Measurements from ENCODE around the gene TFF1.
A peak's percentile ranks its signal among the peaks of the same experiment; 100 is the strongest.

TFF1 gene

DNA sequence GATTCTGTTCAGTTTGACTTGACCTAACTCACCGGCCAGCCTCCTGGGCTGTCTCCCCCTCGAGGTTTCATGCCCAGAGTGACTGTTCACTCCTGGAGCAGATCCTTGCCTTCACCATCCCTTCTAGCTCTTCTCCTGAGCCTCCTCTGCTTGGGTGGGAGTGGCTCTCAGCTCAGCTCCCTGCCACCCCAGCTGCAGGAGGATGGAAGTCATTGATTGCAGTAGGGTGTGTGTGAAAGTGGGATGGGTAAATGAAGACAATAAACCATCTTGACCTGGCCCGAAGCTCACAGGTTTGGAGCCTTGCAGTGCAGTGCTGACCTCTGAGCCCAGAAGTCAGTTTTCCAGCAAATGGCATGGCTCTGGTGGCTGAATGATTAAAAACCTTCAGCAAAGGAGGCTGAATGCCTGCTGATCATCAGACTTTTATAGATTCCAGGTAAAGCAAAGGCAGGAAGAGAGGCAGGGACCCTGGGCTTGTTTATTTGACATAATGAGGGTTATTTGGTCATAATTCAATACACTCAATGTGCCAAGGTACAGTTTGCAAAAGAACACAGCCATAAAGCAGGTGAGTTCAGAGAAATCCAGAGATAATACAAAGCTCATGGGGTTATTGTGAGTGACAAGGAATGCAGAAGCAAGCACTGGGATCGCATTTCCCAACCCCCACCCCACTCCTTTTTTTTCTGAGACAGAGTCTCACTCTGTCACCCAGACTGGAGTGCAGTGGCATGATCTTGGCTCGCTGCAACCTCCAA is 33.6 kb downstream of the TFF1 start:
- H3K9me3 ChIP-seq, result no peaks in the 10 kb centered on the region
- peaks cover 42 to 60% of the 10 kb centered on the region in 2 experiments for H3K4me1 ChIP-seq (ENCODE audit: control insufficient read depth in 1 of 2, insufficient read depth in 1 of 2, low read depth in 1 of 2, low read length in 1 of 2)
- no peaks in the 10 kb centered on the region for H3K27me3 ChIP-seq
- TF ChIP-seq CTCF (IDR thresholded peaks at IDR 0.05), result no peak
- H3K36me3 ChIP-seq, result no peaks in the 10 kb centered on the region
- H3K27ac ChIP-seq, result no peak overlapping the region
- H3K4me3 ChIP-seq (ENCODE audit: low read depth in 1 of 2, low read length in 1 of 2), result no peak overlapping the region

GRCh38 chr21:42331660-42332059 is 34.7 kb downstream of the TFF1 start:
- Histone ChIP-seq H3K36me3 (no peaks in the 10 kb centered on the region), H3K27me3 (no peaks in the 10 kb centered on the region), H3K4me3 (ENCODE audit: low read depth in 1 of 2, low read length in 1 of 2) (no peak overlapping the region), H3K4me1 (ENCODE audit: control insufficient read depth in 1 of 2, insufficient read depth in 1 of 2, low read depth in 1 of 2, low read length in 1 of 2) (peaks cover 41 to 63% of the 10 kb centered on the region in 2 experiments), H3K9me3 (no peaks in the 10 kb centered on the region), H3K27ac (peak overlapping the region; percentile 58)
- TF ChIP-seq CTCF (IDR thresholded peaks at IDR 0.05), result no peak

GRCh38 chr21:42330380-42331371 is 35.7 kb downstream of the TFF1 start:
- Histone ChIP-seq H3K9me3 (no peaks in the 10 kb centered on the region), H3K4me1 (ENCODE audit: control insufficient read depth in 1 of 2, insufficient read depth in 1 of 2, low read depth in 1 of 2, low read length in 1 of 2) (peaks cover 41 to 64% of the 10 kb centered on the region in 2 experiments), H3K27me3 (no peaks in the 10 kb centered on the region), H3K27ac (peak overlapping the region; percentile 58), H3K36me3 (no peaks in the 10 kb centered on the region), H3K4me3 (ENCODE audit: low read depth in 1 of 2, low read length in 1 of 2) (no peak overlapping the region)
- no peak for TF ChIP-seq CTCF (IDR thresholded peaks at IDR 0.05)

DNA sequence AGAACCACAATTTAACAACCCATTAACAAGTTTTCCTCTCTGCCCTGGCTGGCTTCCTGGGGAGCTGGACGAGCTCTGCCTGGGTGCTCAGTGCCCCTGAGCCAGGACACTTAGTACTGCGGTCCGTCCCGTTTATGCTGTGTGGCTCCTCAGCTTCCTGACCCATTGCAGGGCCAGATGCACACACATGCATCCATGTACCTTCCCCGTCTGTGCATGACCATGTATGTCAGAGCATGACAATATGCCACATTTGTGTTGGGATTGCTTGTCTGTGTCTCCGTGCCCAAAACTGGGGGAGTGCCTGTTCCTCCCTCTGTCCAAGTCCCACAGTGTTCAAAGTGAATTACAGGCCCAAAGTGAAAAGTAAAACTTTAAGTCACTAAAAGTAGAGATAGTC is 41.4 kb downstream of the TFF1 start:
- Histone ChIP-seq H3K27ac (no peak overlapping the region), H3K9me3 (no peaks in the 10 kb centered on the region), H3K4me1 (ENCODE audit: control insufficient read depth in 1 of 2, insufficient read depth in 1 of 2, low read depth in 1 of 2, low read length in 1 of 2) (peaks cover 45 to 55% of the 10 kb centered on the region in 2 experiments), H3K4me3 (ENCODE audit: low read depth in 1 of 2, low read length in 1 of 2) (no peak overlapping the region), H3K36me3 (no peaks in the 10 kb centered on the region), H3K27me3 (no peaks in the 10 kb centered on the region)
- no peak for TF ChIP-seq CTCF (IDR thresholded peaks at IDR 0.05)

DNA sequence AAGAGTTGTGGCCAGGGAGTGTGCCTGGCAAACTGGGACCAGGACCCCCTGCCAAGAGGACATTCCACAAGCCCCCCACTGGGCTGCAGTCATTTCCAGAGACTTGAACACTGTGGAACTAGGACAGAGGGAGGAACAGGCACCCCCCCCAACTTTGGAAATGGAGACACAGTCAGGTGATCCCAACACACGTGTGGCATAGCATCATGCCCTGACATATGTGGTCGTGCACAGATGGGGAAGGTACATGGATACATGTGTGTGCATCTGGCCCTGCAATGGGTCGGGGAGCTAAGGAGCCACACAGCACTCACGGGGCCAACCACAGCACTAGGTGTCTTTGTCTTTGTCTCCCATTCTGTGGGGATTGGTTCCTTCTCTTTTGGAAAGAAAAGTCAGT is 44.5 kb downstream of the TFF1 start:
- peak overlapping the region; percentile 88 for H3K27ac ChIP-seq
- no peak for TF ChIP-seq CTCF (IDR thresholded peaks at IDR 0.05)
- no peaks in the 10 kb centered on the region for H3K27me3 ChIP-seq
- H3K36me3 ChIP-seq, result no peaks in the 10 kb centered on the region
- H3K4me3 ChIP-seq (ENCODE audit: low read depth in 1 of 2, low read length in 1 of 2), result no peak overlapping the region
- H3K4me1 ChIP-seq (ENCODE audit: control insufficient read depth in 1 of 2, insufficient read depth in 1 of 2, low read depth in 1 of 2, low read length in 1 of 2), result peaks cover 52 to 57% of the 10 kb centered on the region in 2 experiments
- H3K9me3 ChIP-seq, result no peaks in the 10 kb centered on the region
